HCT116 (cell line): ENCODE results near the gene SNED1.

ENCODE experiments used
- CEBPB ChIP-seq: IDR thresholded peaks from 2 replicates; pipeline ENCODE4 v1.6.1; 2012; ENCODE audit warnings: low read depth
- EGR1 ChIP-seq: IDR thresholded peaks from 2 replicates; pipeline ENCODE4 v1.6.1; 2012; ENCODE audit warnings: low read depth
- EZH2 ChIP-seq: fragments of 200-600 bp; sonication (generic); IDR thresholded peaks from 2 replicates; pipeline ENCODE4 v1.6.1; 2017; ENCODE audit warnings: antibody characterized with exemption, mixed run types
- EZH2phosphoT487 ChIP-seq: fragments of 200-600 bp; IDR thresholded peaks from 2 replicates; pipeline ENCODE4 v1.6.1; 2018; ENCODE audit warnings: antibody characterized with exemption, borderline replicate concordance
- RAD21 ChIP-seq: IDR thresholded peaks from 2 replicates; pipeline ENCODE4 v1.6.1; 2012; ENCODE audit warnings: low read depth, mild to moderate bottlenecking
- ZNF274 ChIP-seq: fragments of 200-500 bp; sonication (Bioruptor generic); IDR thresholded peaks from 2 replicates; pipeline ENCODE4 v1.6.1; 2014; ENCODE audit warnings: mild to moderate bottlenecking, low read depth, low read length, inconsistent platforms
- TF ChIP-seq, protein P1 (sequence below), 3 experiments: fragments of 200-600 bp in 1 of 3; sonication (generic) in 1 of 3; IDR thresholded peaks in 2 of 3; conservative IDR thresholded peaks in 1 of 3; 2 replicates each; pipeline ENCODE4 v1.5.1; 2012 to 2017; ENCODE audit warnings: low read depth in 2 of 3, low read length in 2 of 3, antibody characterized with exemption in 1 of 3, borderline replicate concordance in 1 of 3, control low read depth in 1 of 3, mild to moderate bottlenecking in 1 of 3, mixed read lengths in 1 of 3, mixed run types in 1 of 3, moderate library complexity in 1 of 3; ENCODE audit not compliant: insufficient read depth in 1 of 3
- TF ChIP-seq, protein P2 (sequence below): IDR thresholded peaks from 2 replicates; pipeline ENCODE4 v1.6.1; 2012; ENCODE audit warnings: low read depth

DNA sequence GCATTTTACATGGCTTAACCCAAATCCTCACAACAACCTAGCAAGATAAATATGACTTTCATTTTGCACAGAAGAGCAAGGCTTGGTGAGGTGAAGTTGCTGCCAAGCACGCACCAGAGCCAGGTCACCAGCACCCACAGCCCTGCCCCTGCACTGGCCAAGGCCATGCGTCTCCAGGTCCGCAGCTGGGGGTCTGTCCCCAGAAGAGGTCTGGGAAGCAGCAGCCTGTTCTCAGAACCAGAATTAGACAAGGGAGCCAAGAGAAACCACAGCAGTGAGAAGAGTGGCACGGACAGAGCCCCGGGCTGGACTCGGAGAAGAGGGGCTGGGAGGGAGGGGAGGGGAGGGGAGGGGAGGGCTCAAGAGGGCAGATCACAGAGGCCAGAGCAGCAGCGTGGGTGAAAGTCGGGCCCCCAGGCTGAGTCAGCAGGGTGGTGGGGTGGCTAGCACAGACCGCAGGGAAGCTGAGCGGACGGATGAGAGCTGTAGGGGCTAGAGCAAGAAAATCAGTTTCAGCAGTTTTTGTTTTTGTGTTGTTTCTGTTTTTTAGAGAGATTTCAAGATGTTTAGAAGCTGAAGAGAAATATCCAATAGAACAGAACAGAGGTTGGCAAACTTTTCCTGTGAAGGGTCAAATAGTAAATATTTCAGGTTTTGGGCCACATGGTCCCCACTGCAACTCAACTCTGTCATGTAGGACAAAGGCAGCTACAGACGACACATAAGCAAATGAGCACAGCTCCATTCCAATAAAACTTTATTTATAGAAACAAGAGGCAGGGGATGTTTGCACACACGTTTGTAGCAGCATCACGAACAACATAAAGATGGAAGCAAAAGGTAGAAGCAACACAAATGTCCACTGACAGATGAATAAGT, 111.0 kb downstream of the SNED1 start:
- TF ChIP-seq RAD21 (no peak), ZNF274 (no peak), EZH2 (no peak), EZH2phosphoT487 (no peak), EGR1 (no peak), CEBPB (no peak)
- TF ChIP-seq, protein P1, sequence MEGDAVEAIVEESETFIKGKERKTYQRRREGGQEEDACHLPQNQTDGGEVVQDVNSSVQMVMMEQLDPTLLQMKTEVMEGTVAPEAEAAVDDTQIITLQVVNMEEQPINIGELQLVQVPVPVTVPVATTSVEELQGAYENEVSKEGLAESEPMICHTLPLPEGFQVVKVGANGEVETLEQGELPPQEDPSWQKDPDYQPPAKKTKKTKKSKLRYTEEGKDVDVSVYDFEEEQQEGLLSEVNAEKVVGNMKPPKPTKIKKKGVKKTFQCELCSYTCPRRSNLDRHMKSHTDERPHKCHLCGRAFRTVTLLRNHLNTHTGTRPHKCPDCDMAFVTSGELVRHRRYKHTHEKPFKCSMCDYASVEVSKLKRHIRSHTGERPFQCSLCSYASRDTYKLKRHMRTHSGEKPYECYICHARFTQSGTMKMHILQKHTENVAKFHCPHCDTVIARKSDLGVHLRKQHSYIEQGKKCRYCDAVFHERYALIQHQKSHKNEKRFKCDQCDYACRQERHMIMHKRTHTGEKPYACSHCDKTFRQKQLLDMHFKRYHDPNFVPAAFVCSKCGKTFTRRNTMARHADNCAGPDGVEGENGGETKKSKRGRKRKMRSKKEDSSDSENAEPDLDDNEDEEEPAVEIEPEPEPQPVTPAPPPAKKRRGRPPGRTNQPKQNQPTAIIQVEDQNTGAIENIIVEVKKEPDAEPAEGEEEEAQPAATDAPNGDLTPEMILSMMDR (IDR thresholded peaks at IDR 0.05 in 2 of 3, conservative IDR thresholded peaks at IDR 0.05 in 1 of 3; ENCODE audit: borderline replicate concordance in 1 of 3, insufficient read depth in 1 of 3, low read depth in 2 of 3, low read length in 2 of 3) = no peak
- TF ChIP-seq, protein P2, sequence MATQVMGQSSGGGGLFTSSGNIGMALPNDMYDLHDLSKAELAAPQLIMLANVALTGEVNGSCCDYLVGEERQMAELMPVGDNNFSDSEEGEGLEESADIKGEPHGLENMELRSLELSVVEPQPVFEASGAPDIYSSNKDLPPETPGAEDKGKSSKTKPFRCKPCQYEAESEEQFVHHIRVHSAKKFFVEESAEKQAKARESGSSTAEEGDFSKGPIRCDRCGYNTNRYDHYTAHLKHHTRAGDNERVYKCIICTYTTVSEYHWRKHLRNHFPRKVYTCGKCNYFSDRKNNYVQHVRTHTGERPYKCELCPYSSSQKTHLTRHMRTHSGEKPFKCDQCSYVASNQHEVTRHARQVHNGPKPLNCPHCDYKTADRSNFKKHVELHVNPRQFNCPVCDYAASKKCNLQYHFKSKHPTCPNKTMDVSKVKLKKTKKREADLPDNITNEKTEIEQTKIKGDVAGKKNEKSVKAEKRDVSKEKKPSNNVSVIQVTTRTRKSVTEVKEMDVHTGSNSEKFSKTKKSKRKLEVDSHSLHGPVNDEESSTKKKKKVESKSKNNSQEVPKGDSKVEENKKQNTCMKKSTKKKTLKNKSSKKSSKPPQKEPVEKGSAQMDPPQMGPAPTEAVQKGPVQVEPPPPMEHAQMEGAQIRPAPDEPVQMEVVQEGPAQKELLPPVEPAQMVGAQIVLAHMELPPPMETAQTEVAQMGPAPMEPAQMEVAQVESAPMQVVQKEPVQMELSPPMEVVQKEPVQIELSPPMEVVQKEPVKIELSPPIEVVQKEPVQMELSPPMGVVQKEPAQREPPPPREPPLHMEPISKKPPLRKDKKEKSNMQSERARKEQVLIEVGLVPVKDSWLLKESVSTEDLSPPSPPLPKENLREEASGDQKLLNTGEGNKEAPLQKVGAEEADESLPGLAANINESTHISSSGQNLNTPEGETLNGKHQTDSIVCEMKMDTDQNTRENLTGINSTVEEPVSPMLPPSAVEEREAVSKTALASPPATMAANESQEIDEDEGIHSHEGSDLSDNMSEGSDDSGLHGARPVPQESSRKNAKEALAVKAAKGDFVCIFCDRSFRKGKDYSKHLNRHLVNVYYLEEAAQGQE = no peak
